ENCODE data around the gene ADAMTSL2. TPM values are rescaled to one million over a fixed set of nuclear protein-coding genes. Genes with fewer than 3 reads are reported as not detected.

Gene ADAMTSL2
- total RNA-seq, 1 experiment from 2014 or later = 0.87 TPM

DNA sequence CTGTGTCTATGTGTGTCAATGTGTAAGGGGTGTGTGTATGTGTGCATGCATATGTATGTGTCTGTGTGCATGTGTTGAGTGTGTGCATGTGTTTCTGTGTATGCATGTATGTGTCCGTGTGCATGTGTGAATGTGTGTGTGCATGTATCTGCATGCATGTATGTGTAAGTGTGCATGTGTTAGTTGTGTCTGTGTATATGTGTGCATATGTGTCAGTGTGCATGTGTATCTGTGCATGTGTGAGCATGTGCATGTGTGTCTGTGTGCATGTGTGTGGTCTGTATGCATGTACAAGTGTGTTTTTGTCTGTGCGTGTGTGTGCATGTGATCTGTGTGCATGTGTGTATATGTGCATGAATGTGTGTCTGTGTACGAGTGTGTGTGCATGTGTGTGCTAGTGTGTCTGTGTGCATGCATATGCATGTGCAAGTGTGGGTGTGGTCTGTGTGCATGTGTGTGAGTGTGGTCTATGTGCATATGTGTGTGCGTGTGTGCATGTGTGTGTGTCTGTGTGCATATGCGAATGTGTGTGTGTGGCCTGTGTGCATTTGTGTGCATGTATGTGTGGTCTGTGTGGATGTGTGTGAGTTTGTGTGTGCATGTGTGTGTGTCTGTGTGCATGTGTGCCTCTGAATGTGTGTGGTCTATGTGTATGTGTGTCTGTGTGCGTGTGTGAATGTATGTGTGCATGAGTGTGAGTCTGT is 65.1 kb downstream of the ADAMTSL2 start:
- Mint-ChIP-seq H3K27me3 (ENCODE audit: low read depth) (peaks cover 15% of the 10 kb centered on the region), H3K4me3 (no peak overlapping the region), H3K27ac (no peak overlapping the region), H3K4me1 (peaks cover 6% of the 10 kb centered on the region), H3K9me3 (peaks cover 27% of the 10 kb centered on the region), H3K36me3 (peaks cover 18% of the 10 kb centered on the region)
- DNase-seq (ENCODE audit: low spot score) = no peak
- ChIA-PET CTCF (no interaction called here), POLR2A (no interaction called here)
- TF ChIP-seq, protein P1, sequence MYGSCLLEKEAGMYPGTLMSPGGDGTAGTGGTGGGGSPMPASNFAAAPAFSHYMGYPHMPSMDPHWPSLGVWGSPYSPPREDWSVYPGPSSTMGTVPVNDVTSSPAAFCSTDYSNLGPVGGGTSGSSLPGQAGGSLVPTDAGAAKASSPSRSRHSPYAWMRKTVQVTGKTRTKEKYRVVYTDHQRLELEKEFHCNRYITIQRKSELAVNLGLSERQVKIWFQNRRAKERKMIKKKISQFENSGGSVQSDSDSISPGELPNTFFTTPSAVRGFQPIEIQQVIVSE (CRISPR knock-in tag; IDR thresholded peaks at IDR 0.05; ENCODE audit: borderline replicate concordance) = no peak
- TF ChIP-seq, protein P2, sequence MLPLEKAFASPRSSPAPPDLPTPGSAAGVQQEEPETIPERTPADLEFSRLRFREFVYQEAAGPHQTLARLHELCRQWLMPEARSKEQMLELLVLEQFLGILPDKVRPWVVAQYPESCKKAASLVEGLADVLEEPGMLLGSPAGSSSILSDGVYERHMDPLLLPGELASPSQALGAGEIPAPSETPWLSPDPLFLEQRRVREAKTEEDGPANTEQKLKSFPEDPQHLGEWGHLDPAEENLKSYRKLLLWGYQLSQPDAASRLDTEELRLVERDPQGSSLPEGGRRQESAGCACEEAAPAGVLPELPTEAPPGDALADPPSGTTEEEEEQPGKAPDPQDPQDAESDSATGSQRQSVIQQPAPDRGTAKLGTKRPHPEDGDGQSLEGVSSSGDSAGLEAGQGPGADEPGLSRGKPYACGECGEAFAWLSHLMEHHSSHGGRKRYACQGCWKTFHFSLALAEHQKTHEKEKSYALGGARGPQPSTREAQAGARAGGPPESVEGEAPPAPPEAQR (CRISPR knock-in tag; IDR thresholded peaks at IDR 0.05) = no peak
- TF ChIP-seq SP1 (CRISPR knock-in tag; conservative IDR thresholded peaks at IDR 0.05) (no peak), NFATC4 (CRISPR knock-in tag; IDR thresholded peaks at IDR 0.05) (no peak), ZNF416 (CRISPR knock-in tag; IDR thresholded peaks at IDR 0.05) (no peak), GTF2I (CRISPR knock-in tag; conservative IDR thresholded peaks at IDR 0.05) (no peak), MYBL2 (CRISPR knock-in tag; IDR thresholded peaks at IDR 0.05) (no peak), ZNF671 (CRISPR knock-in tag; IDR thresholded peaks at IDR 0.05) (no peak)
- ATAC-seq = no peak

DNA sequence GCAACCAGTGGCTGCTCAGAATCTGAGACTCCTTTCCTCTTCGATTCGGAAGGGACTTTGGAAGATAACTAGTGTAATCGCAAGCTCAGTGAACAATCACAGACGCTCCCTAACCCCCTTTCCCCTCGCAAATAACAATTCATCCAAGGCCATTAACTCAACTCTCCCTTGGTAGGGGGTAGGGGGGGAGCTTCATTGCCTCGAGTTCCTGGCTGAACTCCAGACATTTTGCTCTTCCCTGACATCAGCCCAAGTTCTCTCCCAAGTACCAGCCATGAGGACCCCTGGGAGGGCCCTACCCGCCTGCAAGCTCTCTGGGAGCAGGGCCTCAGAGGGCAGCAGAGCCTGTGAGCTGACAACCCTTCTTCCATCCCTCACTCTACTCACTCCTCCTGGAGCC is 66.2 kb downstream of the ADAMTSL2 start:
- DNase-seq (ENCODE audit: low spot score) = no peak
- Mint-ChIP-seq H3K9me3 (peaks cover 25% of the 10 kb centered on the region), H3K36me3 (peaks cover 18% of the 10 kb centered on the region), H3K4me3 (no peak overlapping the region), H3K4me1 (peaks cover 6% of the 10 kb centered on the region), H3K27ac (no peak overlapping the region), H3K27me3 (ENCODE audit: low read depth) (peaks cover 12% of the 10 kb centered on the region)
- ChIA-PET POLR2A (no interaction called here), CTCF (interaction anchor here (1.0 to 4.0 kb wide), 2 partner anchors 12 to 67 kb away, joined by 3 to 15 read pairs; no protein-coding TSS in a partner anchor)
- ATAC-seq = no peak
- TF ChIP-seq, protein P3, sequence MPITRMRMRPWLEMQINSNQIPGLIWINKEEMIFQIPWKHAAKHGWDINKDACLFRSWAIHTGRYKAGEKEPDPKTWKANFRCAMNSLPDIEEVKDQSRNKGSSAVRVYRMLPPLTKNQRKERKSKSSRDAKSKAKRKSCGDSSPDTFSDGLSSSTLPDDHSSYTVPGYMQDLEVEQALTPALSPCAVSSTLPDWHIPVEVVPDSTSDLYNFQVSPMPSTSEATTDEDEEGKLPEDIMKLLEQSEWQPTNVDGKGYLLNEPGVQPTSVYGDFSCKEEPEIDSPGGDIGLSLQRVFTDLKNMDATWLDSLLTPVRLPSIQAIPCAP (CRISPR knock-in tag; IDR thresholded peaks at IDR 0.05) = no peak
- TF ChIP-seq, protein P4, sequence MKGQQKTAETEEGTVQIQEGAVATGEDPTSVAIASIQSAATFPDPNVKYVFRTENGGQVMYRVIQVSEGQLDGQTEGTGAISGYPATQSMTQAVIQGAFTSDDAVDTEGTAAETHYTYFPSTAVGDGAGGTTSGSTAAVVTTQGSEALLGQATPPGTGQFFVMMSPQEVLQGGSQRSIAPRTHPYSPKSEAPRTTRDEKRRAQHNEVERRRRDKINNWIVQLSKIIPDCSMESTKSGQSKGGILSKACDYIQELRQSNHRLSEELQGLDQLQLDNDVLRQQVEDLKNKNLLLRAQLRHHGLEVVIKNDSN (CRISPR knock-in tag; IDR thresholded peaks at IDR 0.05) = no peak
- TF ChIP-seq, protein P5, sequence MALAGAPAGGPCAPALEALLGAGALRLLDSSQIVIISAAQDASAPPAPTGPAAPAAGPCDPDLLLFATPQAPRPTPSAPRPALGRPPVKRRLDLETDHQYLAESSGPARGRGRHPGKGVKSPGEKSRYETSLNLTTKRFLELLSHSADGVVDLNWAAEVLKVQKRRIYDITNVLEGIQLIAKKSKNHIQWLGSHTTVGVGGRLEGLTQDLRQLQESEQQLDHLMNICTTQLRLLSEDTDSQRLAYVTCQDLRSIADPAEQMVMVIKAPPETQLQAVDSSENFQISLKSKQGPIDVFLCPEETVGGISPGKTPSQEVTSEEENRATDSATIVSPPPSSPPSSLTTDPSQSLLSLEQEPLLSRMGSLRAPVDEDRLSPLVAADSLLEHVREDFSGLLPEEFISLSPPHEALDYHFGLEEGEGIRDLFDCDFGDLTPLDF (CRISPR knock-in tag; IDR thresholded peaks at IDR 0.05) = no peak
- TF ChIP-seq CREM (CRISPR knock-in tag; IDR thresholded peaks at IDR 0.05) = no peak
- TF ChIP-seq, protein P6, sequence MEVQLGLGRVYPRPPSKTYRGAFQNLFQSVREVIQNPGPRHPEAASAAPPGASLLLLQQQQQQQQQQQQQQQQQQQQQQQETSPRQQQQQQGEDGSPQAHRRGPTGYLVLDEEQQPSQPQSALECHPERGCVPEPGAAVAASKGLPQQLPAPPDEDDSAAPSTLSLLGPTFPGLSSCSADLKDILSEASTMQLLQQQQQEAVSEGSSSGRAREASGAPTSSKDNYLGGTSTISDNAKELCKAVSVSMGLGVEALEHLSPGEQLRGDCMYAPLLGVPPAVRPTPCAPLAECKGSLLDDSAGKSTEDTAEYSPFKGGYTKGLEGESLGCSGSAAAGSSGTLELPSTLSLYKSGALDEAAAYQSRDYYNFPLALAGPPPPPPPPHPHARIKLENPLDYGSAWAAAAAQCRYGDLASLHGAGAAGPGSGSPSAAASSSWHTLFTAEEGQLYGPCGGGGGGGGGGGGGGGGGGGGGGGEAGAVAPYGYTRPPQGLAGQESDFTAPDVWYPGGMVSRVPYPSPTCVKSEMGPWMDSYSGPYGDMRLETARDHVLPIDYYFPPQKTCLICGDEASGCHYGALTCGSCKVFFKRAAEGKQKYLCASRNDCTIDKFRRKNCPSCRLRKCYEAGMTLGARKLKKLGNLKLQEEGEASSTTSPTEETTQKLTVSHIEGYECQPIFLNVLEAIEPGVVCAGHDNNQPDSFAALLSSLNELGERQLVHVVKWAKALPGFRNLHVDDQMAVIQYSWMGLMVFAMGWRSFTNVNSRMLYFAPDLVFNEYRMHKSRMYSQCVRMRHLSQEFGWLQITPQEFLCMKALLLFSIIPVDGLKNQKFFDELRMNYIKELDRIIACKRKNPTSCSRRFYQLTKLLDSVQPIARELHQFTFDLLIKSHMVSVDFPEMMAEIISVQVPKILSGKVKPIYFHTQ (CRISPR knock-in tag; IDR thresholded peaks at IDR 0.05) = no peak
- TF ChIP-seq, protein P7, sequence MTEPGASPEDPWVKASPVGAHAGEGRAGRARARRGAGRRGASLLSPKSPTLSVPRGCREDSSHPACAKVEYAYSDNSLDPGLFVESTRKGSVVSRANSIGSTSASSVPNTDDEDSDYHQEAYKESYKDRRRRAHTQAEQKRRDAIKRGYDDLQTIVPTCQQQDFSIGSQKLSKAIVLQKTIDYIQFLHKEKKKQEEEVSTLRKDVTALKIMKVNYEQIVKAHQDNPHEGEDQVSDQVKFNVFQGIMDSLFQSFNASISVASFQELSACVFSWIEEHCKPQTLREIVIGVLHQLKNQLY (CRISPR knock-in tag; IDR thresholded peaks at IDR 0.05) = no peak
